Measurements from ENCODE around the gene SUPT6H. TPM values are rescaled to one million over a fixed set of nuclear protein-coding genes. Genes with fewer than 3 reads are reported as not detected.

Gene SUPT6H
- total and polyA plus RNA-seq, 9 of the 15 experiments (the other 6 are each of a cell fraction or from before 2014, with no cell fraction given) = 1.7 to 77.7 (median 49.2) TPM

- TF ChIP-seq ZBTB33 (CRISPR knock-in tag; IDR thresholded peaks at IDR 0.05) = 0 out of 2 replicates have a peak, but pooled peaks have one; percentile 46
- no peak for TF ChIP-seq FOXM1 (IDR thresholded peaks at IDR 0.05; ENCODE audit: low read depth)
- 0 out of 2 replicates have a peak, but pooled peaks have one; percentile 23 for TF ChIP-seq FOXM1 (CRISPR knock-in tag; IDR thresholded peaks at IDR 0.05; ENCODE audit: low read depth)
- TF ChIP-seq ZNF197 (CRISPR knock-in tag; IDR thresholded peaks at IDR 0.05; ENCODE audit: low read depth) = peak; percentile 45; the same call in 1 of the 2 replicates
- TF ChIP-seq DACH1 (IDR thresholded peaks at IDR 0.05; ENCODE audit: partially characterized antibody) = no peak
- 0 out of 2 replicates have a peak, but pooled peaks have one; percentile 22 for TF ChIP-seq ZNF511 (CRISPR knock-in tag; IDR thresholded peaks at IDR 0.05)
- TF ChIP-seq TEAD4 (IDR thresholded peaks at IDR 0.05; ENCODE audit: low read length) = peak; percentile 90
- no peak for TF ChIP-seq TEAD4 (CRISPR knock-in tag; IDR thresholded peaks at IDR 0.05; ENCODE audit: borderline replicate concordance)
- TF ChIP-seq NKRF (IDR thresholded peaks at IDR 0.05; ENCODE audit: borderline replicate concordance) = no peak
- peak; percentile 81 for TF ChIP-seq CBFA2T3 (IDR thresholded peaks at IDR 0.05)
- peak in 1 of 2 experiments; percentile 48; a peak in 1 of 4 replicates for TF ChIP-seq SIN3A (IDR thresholded peaks at IDR 0.05; ENCODE audit: borderline replicate concordance in 2 of 2, control insufficient read depth in 1 of 2, low read depth in 2 of 2, low read length in 2 of 2)
- TF ChIP-seq THRAP3 (IDR thresholded peaks at IDR 0.05; ENCODE audit: borderline replicate concordance) = no peak
- TF ChIP-seq YY1 (IDR thresholded peaks at IDR 0.05; ENCODE audit: borderline replicate concordance in 1 of 3, control insufficient read depth in 1 of 3, extremely low read depth in 1 of 3, insufficient read depth in 3 of 3, insufficient read length in 1 of 3, insufficient replicate concordance in 2 of 3, low read depth in 1 of 3, low read length in 2 of 3) = peak in 1 of 3 experiments; percentile 22
- TF ChIP-seq ARID1B (IDR thresholded peaks at IDR 0.05) = peak; percentile 81
- peak; percentile 60 for TF ChIP-seq TAL1 (IDR thresholded peaks at IDR 0.05)
- TF ChIP-seq PBX2 (CRISPR knock-in tag; IDR thresholded peaks at IDR 0.05; ENCODE audit: low read depth) = no peak
- no peak for TF ChIP-seq PBX2 (tag; conservative IDR thresholded peaks at IDR 0.05; ENCODE audit: low read depth)
- peak; percentile 68 for TF ChIP-seq CBFA2T2 (conservative IDR thresholded peaks at IDR 0.05)
- no peak for TF ChIP-seq STAT5B (CRISPR knock-in tag; IDR thresholded peaks at IDR 0.05)
These were observed 79.6 kb downstream of the SUPT6H start (continued) for GRCh38 chr17:28741358-28742349.

Data from K562 (cell line).